HG02763 (cell line): ENCODE results near the gene C1QTNF2.

Source experiments
- ATAC-seq: cut with Tn5 transposase; IDR thresholded peaks from one replicate; pipeline ENCODE4 v1.9.1; 2021; ENCODE audit warnings: mild to moderate bottlenecking, moderate library complexity; ENCODE audit not compliant: unreplicated experiment

The C1QTNF2 gene

DNA sequence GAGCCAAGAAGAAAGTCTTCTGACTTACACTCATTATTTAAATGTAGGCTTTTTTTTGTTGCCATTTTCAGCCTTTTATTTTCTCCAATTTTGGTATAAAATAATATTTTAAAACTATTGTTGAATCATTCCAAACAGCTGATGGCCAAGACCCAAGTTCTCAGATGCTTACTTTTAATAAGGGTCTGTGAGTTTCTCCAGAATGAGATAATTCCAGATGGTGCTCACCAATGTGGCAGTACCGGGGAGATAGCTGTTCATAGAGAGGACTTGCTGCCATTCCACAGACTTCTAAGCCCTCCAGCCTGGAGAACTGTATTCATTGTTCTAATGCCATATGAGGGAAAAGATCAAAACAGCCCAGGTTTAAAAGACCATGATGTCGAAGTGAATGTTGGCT lies 5.3 kb upstream of the C1QTNF2 start:
- no peak for ATAC-seq

DNA sequence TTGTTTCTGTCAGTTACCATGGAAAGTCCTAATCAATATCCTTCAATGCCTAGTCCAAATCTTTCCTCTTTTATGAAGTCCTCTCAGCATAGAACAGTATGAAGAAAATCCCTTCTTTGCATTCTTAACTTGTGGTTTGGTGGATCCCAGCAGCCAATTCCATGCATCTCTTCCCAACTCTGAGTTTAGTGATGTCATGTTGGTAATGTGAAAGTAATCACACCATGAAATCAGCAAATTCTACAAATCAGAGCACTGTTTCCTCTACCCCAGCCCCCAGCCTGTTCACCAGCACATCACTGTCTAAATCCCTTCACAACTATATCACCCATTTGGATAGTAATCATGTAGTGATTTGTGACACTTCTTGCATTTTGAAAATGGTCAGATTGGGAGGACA lies 4.7 kb upstream of the C1QTNF2 start:
- no peak for ATAC-seq

DNA sequence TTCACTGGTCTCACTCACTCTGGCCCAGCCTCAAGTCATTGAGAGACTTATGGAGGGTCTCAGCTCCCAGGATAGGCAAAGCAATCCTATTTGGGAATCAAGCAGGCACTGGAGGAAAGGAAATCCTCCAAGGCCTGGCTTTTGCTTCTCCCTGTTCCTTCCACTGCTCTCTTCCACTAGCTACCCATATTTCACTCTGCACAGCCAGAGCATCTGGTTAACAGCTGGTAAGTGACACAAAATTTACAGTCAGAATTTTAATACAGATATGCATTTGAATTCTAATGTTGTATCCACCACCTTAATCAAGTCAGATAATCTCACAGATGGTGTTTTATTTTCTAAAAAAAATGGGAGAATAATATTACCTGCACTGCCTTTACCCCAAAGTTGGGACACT lies 868 bp upstream of the C1QTNF2 start:
- no peak for ATAC-seq

DNA sequence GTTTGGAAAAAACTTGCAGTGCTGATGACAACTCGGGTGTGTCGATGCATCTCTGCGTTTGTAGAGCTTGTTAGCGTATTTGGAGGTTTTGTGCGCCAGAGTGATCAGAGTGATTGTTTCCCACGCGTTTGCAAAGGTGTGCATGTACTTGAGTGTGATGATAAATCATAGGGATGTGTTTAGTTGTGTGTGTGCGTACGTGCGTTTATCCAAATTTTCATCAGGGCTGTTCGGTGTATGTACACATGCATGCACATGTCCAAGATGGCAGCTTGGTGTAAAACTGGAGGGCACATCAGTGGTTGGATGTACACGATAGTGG lies 248 bp upstream of the C1QTNF2 start:
- ATAC-seq, result no peak

DNA sequence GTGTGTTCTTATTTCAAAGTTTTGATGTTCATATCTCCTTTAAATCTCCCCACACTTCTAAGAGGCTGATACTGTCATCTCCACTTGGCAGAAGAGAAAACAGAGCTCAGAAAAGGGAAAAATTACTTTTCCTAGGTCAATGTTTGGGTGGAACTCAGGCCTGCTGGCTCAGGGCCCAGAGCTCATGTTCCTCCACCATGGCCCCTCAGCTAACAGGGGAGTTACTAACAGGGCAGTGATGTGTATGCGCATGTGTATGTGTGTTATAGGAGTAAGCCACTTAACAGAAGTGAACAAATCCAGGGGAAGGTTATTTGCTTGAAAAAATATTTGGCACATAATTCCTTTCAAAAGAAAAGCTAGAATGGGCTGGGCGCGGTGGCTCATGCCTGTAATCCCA lies 2.5 kb downstream of the C1QTNF2 start:
- ATAC-seq, result no peak

DNA sequence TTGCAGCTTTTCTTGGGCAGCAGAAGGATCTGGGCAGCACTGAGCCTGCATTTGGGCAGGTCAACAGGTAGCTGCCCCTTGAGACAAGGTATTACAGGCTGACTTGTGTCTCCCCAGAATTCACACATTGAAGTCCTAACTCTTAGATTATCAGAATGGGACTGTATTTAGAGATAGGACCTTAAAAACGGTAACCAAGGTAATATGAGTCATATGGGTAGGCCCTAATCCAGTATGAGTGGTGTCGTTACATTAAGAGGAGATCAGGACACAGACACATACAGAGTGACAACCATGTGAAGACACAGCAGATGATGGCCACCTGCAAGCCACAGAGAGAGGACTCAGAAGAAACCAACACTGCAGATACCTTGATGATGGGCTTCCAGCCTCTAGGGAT lies 3.2 kb downstream of the C1QTNF2 start:
- no peak for ATAC-seq

DNA sequence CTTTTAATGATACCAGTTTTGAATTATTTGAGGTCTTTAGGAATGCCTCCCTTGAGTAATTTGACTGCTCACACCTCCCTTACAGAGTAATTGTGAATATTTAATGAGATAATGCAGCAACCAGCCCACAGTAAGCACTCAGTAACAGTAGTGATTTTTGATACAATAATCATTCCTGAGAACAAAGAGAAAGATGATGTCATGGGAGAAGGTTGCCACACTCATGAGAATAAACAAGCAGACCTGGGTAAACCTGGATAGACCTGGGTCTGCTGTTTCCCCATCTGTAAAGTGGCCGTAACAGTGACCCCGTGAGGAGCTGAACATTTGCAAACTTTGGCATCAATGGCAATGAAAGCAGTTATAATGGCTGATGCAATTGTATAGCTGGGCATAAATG lies 4.2 kb downstream of the C1QTNF2 start:
- ATAC-seq, result no peak

DNA sequence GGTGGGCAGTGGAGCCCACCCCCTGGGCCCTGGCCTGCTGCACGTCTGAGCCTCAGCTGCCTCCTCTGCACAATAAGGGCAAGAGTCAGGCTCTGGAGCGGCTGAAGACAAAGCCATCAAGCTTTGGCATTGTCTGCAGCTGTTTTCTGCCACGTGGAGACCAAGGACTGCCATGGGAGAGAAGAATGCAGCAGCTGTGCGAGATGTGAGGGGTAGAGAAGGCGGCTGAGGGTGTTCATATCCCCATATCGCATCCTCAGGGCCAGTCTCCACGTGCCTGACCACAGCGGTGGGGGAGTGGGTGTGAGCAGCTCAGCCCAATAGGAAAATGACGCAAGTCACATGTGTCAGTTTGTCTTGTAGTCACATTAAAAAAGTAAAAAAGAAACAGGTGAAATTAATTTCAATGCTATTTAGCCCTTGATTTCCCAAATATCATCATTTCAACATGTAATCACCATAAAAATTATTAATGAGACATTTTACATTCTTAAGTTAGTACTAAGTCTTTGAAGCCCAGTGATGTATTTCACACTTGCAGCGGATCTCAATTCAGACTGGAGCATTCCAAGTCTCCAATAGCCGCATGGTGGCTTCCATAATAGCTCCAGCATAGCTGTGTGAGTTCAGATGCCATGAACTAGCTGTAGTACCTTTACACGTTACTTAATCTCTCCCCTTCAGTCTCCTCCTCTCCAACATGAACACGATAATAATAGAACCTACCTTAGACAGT lies 6.6 kb downstream of the C1QTNF2 start:
- ATAC-seq, result no peak

DNA sequence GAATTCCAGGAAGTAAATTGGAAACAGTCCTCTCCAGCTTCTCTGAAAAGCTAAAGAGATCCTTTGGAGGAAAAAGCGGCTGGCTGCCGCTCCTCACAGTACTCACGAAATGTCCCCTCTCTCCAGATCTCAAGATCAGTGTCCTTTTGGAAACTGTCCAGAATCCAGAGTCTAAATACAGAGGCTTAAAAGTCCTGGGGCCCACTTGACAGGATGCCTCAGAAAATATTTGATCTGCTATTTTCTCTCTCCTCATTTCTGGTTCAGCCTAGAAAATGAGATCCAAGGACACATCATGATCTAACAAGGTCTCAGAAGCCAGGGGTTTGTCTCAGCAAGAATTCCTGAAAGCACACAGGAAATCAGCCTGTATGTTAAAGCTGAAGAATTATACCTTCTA lies 7.2 kb downstream of the C1QTNF2 start:
- no peak for ATAC-seq

DNA sequence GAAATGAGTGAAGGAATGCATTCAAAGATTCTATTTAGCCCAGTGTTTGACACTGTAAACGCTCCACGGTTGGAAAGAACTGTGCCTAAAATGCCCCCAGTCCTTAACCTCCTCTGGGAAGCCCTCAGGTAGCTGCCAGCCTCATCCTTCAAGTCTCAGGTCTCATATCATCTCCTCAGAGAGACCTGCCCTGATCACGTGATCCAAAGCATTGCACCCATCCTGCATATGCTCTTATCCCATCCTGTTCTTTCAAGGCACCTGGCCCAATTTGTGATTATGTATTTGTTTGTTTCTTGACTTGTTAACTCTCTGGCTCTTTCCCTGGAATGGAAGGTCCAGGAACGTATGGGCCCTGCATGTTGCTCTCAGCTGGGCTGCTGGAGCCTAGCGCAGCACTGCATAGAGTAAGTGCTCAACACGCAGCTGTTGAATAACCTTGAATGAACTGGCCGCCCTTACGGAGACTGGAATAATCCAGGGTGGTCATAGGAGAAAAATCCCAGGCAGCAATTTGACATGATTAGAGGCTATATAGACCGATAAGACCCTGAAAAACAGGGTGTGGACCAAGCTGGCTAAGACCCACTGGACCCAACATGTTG lies 8.7 kb downstream of the C1QTNF2 start:
- ATAC-seq, result no peak

DNA sequence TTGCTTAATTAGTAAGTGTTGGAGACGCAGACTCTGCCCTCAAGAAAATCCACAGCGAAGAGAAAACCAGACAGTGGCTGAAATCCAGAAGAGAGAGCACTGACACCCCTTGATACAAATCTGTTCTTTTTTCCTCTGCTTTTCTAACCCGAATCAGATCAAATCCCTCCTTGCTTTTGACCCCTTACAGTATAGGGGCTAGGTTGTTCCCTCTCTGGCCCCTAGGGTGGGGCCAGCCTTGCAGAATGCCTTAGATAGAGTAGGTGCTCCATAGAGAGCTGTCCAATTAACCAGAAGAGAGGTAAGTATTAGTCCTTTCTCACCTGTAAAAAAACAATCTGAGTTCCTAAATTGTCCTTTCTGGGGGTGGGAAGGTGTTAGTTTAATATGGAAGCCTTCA lies 10.1 kb downstream of the C1QTNF2 start:
- ATAC-seq, result no peak

DNA sequence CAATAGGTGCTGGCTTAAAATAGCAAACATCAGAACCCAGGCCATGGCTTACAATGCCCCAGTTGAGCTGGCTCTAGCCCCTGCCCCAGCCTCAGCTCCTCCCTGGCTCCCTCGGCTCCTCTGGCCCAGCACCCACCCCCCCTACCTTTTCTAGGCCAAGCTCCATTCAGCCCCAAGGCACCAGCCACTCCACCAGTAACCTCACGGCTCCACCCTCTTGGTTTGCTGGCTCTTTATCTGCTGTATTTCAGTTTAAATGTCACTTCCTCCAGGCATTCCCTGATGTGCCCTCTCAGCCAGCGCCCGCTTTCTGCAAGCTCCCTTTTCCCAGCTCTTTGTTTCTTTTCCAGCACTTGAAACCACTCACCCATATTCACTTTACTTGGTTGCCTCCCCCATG lies 10.6 kb downstream of the C1QTNF2 start:
- ATAC-seq, result no peak

DNA sequence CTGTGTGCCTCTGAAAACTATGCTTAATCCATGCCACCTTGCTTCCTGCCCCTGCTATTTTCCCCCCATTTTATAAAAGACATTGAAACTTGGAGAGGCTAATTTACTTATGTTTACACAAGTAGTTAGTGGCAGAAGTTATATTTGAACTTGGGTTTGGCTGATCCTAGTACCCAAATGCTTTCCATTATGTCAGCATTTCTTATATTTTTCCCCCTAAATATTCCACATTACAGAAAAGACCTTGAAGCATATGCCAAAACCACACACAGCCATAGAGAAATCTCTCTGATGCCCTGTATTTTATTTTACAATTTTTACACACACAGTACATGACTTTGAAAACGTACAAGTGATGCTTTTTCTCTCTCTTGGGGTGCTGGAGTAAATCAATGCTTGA lies 11.2 kb downstream of the C1QTNF2 start:
- ATAC-seq, result no peak

DNA sequence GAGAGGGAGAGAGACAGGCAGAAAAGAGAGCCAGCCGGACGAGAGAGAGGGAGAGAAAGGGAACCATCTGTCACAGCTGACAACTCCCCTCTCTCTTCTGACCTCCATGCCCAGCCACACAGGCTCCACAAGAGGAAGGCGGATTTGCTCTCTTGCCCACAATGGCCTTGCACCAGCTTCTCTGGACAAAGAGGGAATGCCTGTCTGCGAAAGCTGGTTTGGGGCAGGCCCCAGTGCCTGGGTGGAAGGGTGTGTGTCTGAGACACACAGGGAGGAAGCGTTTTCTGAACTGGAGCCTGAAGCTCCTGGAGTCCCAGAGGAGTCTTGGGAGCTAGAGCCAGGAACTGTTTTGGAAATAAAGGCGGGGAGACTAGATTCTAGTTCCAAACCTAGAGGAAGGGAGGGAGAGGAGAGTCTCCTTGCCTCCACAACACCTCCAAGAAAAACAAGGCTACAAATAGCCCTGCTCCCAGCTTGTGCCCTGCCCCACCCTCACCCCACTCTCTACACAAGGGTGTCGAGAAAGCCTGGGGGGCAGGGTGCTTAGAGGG lies 12.5 kb downstream of the C1QTNF2 start:
- ATAC-seq, result no peak

DNA sequence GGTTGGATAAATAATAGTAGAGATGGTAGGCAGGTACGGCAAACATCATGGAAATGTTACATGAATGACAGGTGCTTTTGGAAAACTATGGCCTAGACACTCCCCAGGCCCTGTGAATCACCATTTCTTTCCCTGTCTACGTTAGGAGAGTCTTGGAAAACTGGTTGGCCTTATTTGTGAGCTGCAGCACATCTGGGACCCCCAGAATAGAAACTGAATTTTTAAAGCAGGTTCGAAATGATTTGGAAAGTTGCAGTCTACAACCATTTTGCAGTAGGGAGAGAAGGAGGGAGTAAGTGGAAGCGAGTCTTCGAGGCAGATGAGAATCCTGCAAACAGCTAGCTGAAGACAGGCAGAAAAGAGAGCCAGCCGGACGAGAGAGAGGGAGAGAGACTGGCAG lies 13.0 kb downstream of the C1QTNF2 start:
- no peak for ATAC-seq

DNA sequence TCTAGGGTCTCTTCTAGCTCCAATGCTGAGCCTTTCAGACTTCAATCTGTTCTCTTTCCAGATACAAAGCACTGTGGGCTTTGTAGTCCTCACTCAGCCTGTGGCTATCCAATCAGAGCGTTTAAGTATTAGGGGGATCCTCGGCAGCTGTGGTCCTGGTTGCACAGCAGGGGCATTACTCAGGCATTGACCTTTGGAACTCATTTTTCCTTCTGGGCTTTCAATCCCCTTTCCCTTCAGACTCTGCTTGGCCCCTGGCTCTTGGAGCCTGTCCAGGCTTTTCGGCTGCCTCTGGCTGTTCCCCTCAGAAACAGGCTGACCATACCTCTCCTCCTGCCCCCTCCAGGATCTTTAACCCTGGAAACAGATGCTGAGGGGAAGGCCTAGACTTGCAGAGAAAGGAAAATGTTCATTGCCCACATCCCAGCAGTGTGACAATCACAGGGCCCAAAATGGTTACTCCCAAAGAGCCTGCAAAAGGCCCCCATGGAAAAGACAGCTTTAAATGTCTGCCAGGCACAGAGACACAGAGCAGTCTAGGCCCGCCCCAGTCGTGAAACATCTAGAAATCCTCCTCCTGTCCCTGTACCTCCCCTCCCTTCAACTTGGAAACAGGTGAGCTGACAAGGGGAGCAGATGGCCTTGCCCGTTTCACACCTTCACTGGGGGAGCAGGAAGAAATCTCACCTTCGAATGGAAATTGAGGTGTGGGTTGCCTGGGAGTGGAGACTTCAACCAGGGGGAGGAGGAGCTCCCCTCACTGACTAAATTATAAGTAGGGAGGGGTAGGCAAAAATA lies 13.7 kb downstream of the C1QTNF2 start:
- no peak for ATAC-seq

DNA sequence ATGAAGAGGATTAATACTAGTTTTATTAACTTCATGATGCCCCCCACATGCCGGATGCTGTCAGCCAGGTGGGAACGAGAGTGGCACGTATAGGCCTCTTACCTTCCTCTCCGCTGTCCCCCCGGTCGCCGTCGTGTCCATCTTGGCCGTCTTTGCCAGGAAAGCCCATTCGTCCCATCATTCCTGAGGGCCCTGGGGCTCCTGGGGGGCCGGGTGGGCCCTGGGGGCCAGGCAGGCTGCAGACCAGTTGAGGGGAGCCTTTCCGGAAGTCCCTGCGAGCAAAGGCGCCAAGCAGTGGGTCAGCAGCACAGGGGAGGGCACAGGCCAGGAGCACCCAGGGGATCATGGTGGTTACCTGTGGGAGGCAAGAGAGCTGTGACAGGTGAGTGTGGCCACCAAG lies 15.8 kb downstream of the C1QTNF2 start:
- no peak for ATAC-seq

DNA sequence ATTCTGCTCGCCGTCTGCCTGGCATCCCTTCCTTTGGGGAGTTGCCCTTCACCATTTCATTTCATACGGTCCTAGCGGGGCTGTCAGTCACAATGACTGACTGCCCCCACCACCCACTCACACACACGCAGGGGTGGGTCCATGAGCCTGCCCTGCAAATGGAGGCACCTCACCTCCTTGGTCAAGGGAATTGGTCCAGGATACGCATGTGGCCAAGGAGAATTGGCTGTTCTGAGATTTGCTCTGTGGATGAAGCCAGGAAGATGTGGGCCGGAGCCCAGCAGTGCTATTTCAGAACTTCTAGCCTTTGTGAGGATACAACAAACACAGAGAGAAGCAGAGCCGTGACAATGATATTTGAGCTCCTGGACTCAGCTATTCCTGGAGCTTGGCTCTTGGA lies 17.0 kb downstream of the C1QTNF2 start:
- no peak for ATAC-seq

DNA sequence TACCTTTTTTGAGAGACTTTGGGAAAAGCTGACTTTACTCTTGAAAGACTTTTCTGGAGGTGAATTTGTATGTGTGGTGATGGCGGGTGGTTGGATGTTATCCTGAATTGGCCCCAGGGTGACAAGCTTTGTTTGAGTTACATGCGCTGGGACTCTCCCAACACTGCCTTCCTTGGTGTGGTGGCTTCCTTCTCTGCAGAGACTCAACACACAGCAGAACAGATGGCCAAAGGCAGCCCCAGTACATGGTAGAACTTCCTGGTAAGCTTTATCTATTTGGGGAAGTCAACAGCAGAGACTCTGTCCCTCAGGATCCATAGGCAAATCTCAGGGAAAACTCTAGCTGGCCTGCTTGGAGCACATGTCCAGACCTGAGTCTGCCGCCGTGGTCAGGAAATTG lies 18.1 kb downstream of the C1QTNF2 start:
- no peak for ATAC-seq

DNA sequence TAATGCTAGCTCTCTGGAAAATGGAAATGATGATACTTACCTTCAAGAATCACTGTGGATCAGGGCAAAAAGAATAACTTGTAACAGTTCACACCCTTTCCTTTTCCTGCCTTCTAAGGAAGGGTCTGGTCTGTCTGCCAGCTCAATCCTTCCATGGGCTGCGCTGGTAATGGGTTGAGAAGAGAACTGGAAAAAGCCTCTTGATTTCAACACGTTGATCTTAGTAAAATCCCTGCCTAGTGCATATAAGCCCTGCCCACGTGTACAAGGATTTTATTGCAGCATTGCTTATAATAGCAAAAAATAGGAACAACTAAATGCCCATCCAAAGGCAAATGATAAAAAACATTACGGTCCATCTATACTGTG lies 20.5 kb downstream of the C1QTNF2 start:
- no peak for ATAC-seq

DNA sequence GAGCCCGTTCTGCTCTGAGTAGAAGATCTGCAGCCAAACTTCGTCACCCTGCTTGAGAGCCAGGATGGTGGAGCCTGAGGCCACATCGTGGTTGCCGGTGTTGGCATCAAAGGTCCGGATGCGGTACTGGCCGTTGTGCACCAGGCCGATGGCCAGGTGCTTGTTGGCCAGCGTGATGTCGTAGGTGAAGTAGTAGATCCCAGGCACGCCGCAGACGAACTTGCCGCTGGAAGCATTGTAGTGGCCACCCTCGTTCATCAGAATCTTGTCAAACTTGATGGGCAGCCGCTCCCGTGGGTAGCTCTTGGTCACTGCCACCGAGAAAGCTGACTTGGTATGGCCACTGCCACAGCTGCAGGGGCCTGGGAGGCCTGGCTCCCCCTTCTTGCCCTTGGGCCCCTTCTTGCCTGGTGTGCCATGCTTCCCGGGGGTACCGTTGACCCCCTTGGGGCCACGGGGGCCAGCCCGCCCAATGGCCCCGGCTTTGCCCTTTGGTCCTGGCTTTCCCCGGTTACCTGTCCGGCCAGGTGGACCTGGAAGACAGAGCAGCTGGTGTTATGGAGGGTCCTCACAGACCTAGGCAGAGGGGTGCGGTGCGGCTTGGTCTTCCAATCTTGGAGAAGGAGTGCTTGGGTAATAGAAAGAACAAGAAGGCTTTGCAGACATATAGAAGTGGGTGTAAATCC lies 21.0 kb downstream of the C1QTNF2 start:
- ATAC-seq, result no peak

DNA sequence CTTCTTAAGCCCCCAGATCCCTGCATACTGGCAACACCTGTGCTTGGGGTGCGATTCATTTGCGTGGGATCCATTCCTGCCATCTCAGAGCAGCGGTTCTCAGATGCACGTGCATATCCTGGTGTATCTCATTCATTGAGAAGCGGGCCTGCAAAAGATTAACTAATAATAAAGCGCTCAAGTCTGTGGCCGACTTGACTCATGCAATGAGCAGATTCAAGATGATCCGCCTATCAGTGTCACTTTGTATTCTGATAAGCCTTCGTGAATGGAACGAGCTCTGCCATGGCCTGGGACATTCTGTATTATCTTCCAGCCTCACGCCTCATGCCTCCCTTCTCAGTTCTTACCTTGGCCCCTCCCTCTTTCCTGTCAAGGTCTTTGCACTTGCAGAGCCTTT lies 22.3 kb downstream of the C1QTNF2 start:
- no peak for ATAC-seq
